CD14-positive monocyte (primary cell): ENCODE measurements around the gene ACAA1. TPM values are rescaled to one million over a fixed set of nuclear protein-coding genes. Genes with fewer than 3 reads are reported as not detected.

Experiments
- DNase-seq, 3 donors: peaks; one replicate each; pipeline ENCODE4 v3.0.0-alpha.2; 2011 to 2022
- H2AFZ ChIP-seq: 2 replicates; pipeline ENCODE4 v1.6.0; 2012; ENCODE audit warnings: mild to moderate bottlenecking, low read depth, low read length, inconsistent platforms; ENCODE audit not compliant: insufficient read depth, poor library complexity, severe bottlenecking
- H3K27ac ChIP-seq, 2 donors: 1 replicate in 1 of 2; 2 replicates in 1 of 2; pipeline ENCODE4 v1.5.1; 2012 to 2013; ENCODE audit warnings: low read length in 2 of 2, control low read depth in 1 of 2, inconsistent platforms in 1 of 2, low read depth in 1 of 2, mild to moderate bottlenecking in 1 of 2
- H3K27me3 ChIP-seq, 2 donors: one replicate each; pipeline versions ENCODE4 v1.6.0 to v1.6.1; 2011 to 2013; ENCODE audit warnings: low read length in 2 of 2; ENCODE audit not compliant: control insufficient read depth in 2 of 2, insufficient read depth in 2 of 2
- H3K36me3 ChIP-seq, 2 donors: replicated peaks in 1 of 2; 1 replicate in 1 of 2; 2 replicates in 1 of 2; pipeline versions ENCODE4 v1.5.1 to v1.6.1; 2012 to 2013; ENCODE audit warnings: low read length in 2 of 2, control low read depth in 1 of 2, inconsistent platforms in 1 of 2, mild to moderate bottlenecking in 1 of 2; ENCODE audit not compliant: insufficient read depth in 2 of 2, control insufficient read depth in 1 of 2
- H3K4me1 ChIP-seq, 2 donors: 1 replicate in 1 of 2; 2 replicates in 1 of 2; pipeline versions ENCODE4 v1.5.1 to v1.6.1; 2012 to 2013; ENCODE audit warnings: low read length in 2 of 2, control low read depth in 1 of 2, inconsistent platforms in 1 of 2, mild to moderate bottlenecking in 1 of 2, moderate library complexity in 1 of 2; ENCODE audit not compliant: insufficient read depth in 2 of 2, control insufficient read depth in 1 of 2
- H3K4me2 ChIP-seq: replicated peaks from 2 replicates; pipeline ENCODE3; 2012; ENCODE audit warnings: low read length, moderate library complexity, mild to moderate bottlenecking; ENCODE audit not compliant: poor library complexity, severe bottlenecking; ENCODE audit errors: extremely low read depth
- H3K4me3 ChIP-seq, 3 experiments: fragments of 200-600 bp in 1 of 3; sonication (generic) in 1 of 3; replicated peaks in 1 of 3; 1 replicate in 2 of 3; 2 replicates in 1 of 3; pipeline ENCODE4 v1.5.1; 2011 to 2013; ENCODE audit warnings: low read length in 3 of 3, mild to moderate bottlenecking in 3 of 3, control low read depth in 2 of 3, low read depth in 2 of 3, inconsistent platforms in 1 of 3, moderate library complexity in 1 of 3
- H3K79me2 ChIP-seq: 2 replicates; pipeline ENCODE4 v1.6.0; 2012; ENCODE audit warnings: mild to moderate bottlenecking, control low read depth, inconsistent platforms, low read length, moderate library complexity; ENCODE audit not compliant: insufficient read depth
- H3K9ac ChIP-seq: 2 replicates; pipeline ENCODE4 v1.6.0; 2017; ENCODE audit warnings: low read length, mild to moderate bottlenecking; ENCODE audit not compliant: insufficient read depth, poor library complexity, severe bottlenecking
- H3K9me3 ChIP-seq, 2 donors: replicated peaks in 1 of 2; 1 replicate in 1 of 2; 2 replicates in 1 of 2; pipeline versions ENCODE4 v1.5.1 to v1.6.1; 2012 to 2013; ENCODE audit warnings: low read length in 2 of 2, control low read depth in 1 of 2; ENCODE audit not compliant: control insufficient read depth in 1 of 2, insufficient read depth in 1 of 2
- H4K20me1 ChIP-seq: 2 replicates; pipeline ENCODE4 v1.6.0; 2012; ENCODE audit warnings: mild to moderate bottlenecking, low read length, control low read depth, moderate library complexity; ENCODE audit not compliant: insufficient read depth
- H3K27ac Mint-ChIP-seq, 7 donors: one replicate each; pipeline ENCODE4 v1.8.0; 2020; ENCODE audit warnings: mild to moderate bottlenecking in 7 of 7, mixed read lengths in 7 of 7, moderate library complexity in 6 of 7, inconsistent platforms in 2 of 7
- H3K27me3 Mint-ChIP-seq, 3 donors: one replicate each; pipeline ENCODE4 v1.8.0; 2021 to 2022; ENCODE audit warnings: low read depth in 3 of 3, mild to moderate bottlenecking in 3 of 3, mixed read lengths in 3 of 3, moderate library complexity in 3 of 3, inconsistent platforms in 1 of 3
- H3K36me3 Mint-ChIP-seq, 2 donors: one replicate each; pipeline ENCODE4 v1.8.0; 2020; ENCODE audit warnings: mixed read lengths in 2 of 2, inconsistent platforms in 1 of 2, mild to moderate bottlenecking in 1 of 2
- H3K4me1 Mint-ChIP-seq: one replicate; pipeline ENCODE4 v1.8.0; 2020; ENCODE audit warnings: mild to moderate bottlenecking, mixed read lengths
- H3K4me3 Mint-ChIP-seq, 2 donors: one replicate each; pipeline ENCODE4 v1.8.0; 2020; ENCODE audit warnings: mild to moderate bottlenecking in 2 of 2, mixed read lengths in 2 of 2, moderate library complexity in 1 of 2
- H3K9me3 Mint-ChIP-seq, 7 donors: one replicate each; pipeline ENCODE4 v1.8.0; 2020 to 2022; ENCODE audit warnings: mixed read lengths in 7 of 7, mild to moderate bottlenecking in 6 of 7, moderate library complexity in 6 of 7, inconsistent platforms in 2 of 7
- WGBS: methylation state at CpG from one replicate; pipeline ENCODE4 v1.1.5; 2013; ENCODE audit warnings: missing lambda C conversion rate; ENCODE audit not compliant: insufficient coverage; 5-methylcytosine and 5-hydroxymethylcytosine counted together
- intact Hi-C, 2 donors: fragments of 100-400 bp; cut with micrococcal nuclease; formaldehyde crosslinking; loops; one replicate each; pipeline versions ENCODE4 v1.15.0 to v1.15.1; 2023
- polyA plus RNA-seq, 3 donors: library from polyadenylated mRNA; depleted of rRNA in 1 of 3; unstranded in 2 of 3; stranded (reverse) in 1 of 3; fragments of 300-500 nt in 2 of 3; fragments of >200 nt in 1 of 3; fragmentation: Illumina TruSeq in 2 of 3; gene quantifications; 1 replicate in 2 of 3; 2 replicates in 1 of 3; pipeline ENCODE4 v1.2.3, GENCODE V29; 2012 to 2021
- TF ChIP-seq, protein P1 (sequence below): fragments of 200-600 bp; IDR thresholded peaks from one replicate; pipeline ENCODE4 v1.8.0; 2022; ENCODE audit warnings: antibody characterized with exemption, mild to moderate bottlenecking

Gene ACAA1
- polyA plus RNA-seq, 3 donors = 123 to 268 (median 133) TPM

DNA sequence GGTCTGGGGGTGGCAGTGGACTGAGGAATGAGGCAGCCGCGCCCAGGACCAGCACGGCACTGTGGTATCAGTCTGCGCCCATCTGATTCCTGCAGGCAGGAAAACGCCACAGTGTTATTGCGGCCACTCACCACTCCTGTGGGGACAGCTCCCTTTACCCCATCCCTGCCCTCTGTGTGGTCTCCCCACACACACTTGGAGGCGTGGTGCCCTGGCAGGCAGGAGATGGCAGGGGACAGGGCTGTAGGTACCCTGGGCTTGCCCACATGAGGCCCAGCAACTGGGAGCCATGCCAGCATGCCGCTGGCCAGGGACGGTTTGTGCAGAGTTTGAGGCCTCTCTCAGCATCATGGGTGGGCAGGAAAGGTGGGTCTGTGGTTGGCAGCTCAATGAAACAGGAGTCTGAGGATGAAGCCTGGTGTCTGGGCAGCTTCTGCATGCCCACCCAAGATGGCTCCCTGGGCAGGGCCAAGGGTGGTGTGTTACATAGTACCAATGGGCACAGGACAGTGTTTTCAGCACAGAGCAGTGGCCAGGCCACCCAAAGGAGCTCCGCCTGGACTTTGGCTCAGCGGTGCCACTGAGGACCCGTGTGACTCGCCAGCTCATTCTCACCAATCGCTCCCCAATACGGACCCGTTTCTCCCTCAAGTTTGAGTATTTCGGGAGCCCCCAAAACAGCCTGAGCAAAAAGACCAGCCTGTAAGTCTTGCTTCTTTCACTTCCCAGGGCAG is 27.2 kb downstream of the ACAA1 start:
- no peak for DNase-seq
- Histone ChIP-seq H3K27ac (no peak overlapping the region), H2AFZ (no peak overlapping the region), H3K79me2 (no peaks in the 10 kb centered on the region), H3K4me2 (no peak overlapping the region), H3K27me3 (no peaks in the 10 kb centered on the region), H3K4me3 (no peak overlapping the region), H4K20me1 (no peaks in the 10 kb centered on the region), H3K4me1 (peaks cover 35 to 44% of the 10 kb centered on the region in 2 donors), H3K36me3 (no peaks in the 10 kb centered on the region), H3K9me3 (no peaks in the 10 kb centered on the region), H3K9ac (no peak overlapping the region)
- H3K4me3 Mint-ChIP-seq = no peak overlapping the region
- peaks cover 0 to 9% (median 4%) of the 10 kb centered on the region in 7 donors for H3K9me3 Mint-ChIP-seq
- peaks cover 42% of the 10 kb centered on the region for H3K4me1 Mint-ChIP-seq
- intact Hi-C loops = loop anchor here in 1 of 2 donors (10.0 kb wide), 1 partner anchor 135 kb away; no protein-coding TSS in a partner anchor
- H3K27ac Mint-ChIP-seq = no peak overlapping the region
- 82% methylated on average over 11 of the region's 17 CpGs for whole genome bisulfite sequencing
- H3K27me3 Mint-ChIP-seq = peaks cover 1 to 6% (median 1%) of the 10 kb centered on the region in 3 donors
- TF ChIP-seq, protein P1, sequence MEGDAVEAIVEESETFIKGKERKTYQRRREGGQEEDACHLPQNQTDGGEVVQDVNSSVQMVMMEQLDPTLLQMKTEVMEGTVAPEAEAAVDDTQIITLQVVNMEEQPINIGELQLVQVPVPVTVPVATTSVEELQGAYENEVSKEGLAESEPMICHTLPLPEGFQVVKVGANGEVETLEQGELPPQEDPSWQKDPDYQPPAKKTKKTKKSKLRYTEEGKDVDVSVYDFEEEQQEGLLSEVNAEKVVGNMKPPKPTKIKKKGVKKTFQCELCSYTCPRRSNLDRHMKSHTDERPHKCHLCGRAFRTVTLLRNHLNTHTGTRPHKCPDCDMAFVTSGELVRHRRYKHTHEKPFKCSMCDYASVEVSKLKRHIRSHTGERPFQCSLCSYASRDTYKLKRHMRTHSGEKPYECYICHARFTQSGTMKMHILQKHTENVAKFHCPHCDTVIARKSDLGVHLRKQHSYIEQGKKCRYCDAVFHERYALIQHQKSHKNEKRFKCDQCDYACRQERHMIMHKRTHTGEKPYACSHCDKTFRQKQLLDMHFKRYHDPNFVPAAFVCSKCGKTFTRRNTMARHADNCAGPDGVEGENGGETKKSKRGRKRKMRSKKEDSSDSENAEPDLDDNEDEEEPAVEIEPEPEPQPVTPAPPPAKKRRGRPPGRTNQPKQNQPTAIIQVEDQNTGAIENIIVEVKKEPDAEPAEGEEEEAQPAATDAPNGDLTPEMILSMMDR = no peak
- H3K36me3 Mint-ChIP-seq = peaks cover 2 to 5% of the 10 kb centered on the region in 2 donors

DNA sequence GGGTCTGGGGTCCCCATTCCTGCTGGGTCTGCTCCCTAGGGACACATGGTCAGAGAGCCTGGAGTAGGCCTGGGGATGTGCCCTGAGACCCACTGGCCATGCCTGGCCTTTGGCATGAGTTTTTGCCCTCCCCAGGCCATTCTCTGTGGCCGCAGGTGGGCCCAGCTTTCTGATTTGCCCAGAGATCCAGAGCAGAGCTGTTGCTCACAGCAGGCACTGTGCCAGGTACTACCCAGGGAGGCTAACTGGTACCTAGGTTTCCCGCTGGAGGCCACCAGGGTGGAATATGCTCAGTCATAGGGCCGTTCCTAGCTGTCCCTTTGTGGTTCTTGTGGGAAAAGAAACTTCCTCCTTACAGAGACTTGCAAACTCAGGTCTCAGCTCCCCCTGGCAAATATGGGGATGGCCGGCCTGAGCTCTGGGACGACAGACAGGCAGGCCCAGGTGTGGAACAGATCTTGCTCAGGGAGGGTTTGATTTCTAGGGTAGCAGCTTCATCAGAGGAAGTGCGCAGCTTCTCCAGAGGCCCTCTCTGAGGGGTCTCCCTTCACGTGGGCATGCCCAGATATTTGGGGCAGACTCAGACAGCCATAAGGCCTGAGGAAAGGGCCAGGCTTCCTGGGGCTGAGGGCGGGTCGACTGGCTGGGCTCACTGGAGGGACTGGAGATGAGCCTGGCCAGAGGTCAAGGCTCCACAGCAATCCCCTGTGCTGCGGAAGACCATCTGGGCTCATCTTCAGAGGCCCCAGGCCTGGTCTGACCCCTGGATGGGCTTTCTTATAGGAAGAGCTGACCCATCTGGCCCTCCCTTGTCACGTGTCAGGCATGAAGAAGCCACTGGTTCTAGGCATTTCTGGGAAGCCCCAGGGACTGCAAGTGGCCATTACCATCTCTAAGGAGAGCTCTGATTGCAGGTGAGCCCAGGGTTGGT is 28.0 kb downstream of the ACAA1 start:
- Histone ChIP-seq H3K4me2 (peak overlapping the region; percentile 54), H3K36me3 (no peaks in the 10 kb centered on the region), H3K9ac (no peak overlapping the region), H4K20me1 (no peaks in the 10 kb centered on the region), H3K27me3 (no peaks in the 10 kb centered on the region), H3K4me1 (peaks cover 35 to 44% of the 10 kb centered on the region in 2 donors), H2AFZ (no peak overlapping the region), H3K27ac (no peak overlapping the region), H3K4me3 (peak overlapping the region in 1 of 3 experiments; percentile 13), H3K9me3 (no peaks in the 10 kb centered on the region), H3K79me2 (no peaks in the 10 kb centered on the region)
- H3K4me1 Mint-ChIP-seq = peaks cover 42% of the 10 kb centered on the region
- intact Hi-C loops = no loop called here
- H3K4me3 Mint-ChIP-seq = peak overlapping the region in 1 of 2 donors; percentile 77
- TF ChIP-seq, protein P1 = no peak
- 22% methylated on average over 8 of the region's 11 CpGs for WGBS
- peaks cover 2 to 5% of the 10 kb centered on the region in 2 donors for H3K36me3 Mint-ChIP-seq
- H3K27me3 Mint-ChIP-seq = peaks cover 1 to 6% (median 1%) of the 10 kb centered on the region in 3 donors
- H3K27ac Mint-ChIP-seq = peak overlapping the region in 2 of 7 donors; percentile 31 to 45
- H3K9me3 Mint-ChIP-seq = peaks cover 0 to 9% (median 4%) of the 10 kb centered on the region in 7 donors
- DNase-seq = peak; percentile 45 to 75 (median 58)
